HG02840 (cell line): ENCODE measurements around the gene ACTR5.
"Not testable (repeated sequence)": the region's sequence is repeated elsewhere in the genome, so short reads cannot be mapped to it uniquely, and the experiment has no call there.

Experiments
- ATAC-seq: cut with Tn5 transposase; IDR thresholded peaks from one replicate; pipeline ENCODE4 v1.9.1; 2021; ENCODE audit warnings: mild to moderate bottlenecking, moderate library complexity, moderate number of reproducible peaks; ENCODE audit not compliant: unreplicated experiment, low FRiP score

ACTR5 gene

GRCh38 chr20:38764567-38765318 is 16.5 kb downstream of the ACTR5 start:
- no peak for ATAC-seq

GRCh38 chr20:38766071-38766470 is 17.8 kb downstream of the ACTR5 start:
- ATAC-seq, result no peak

- no peak for ATAC-seq
Measured at GRCh38 chr20:38769376-38770295, 21.4 kb downstream of the ACTR5 start.

- ATAC-seq, result no peak
Measured at GRCh38 chr20:38770546-38770945, 22.3 kb downstream of the ACTR5 start.

GRCh38 chr20:38770970-38771369 is 22.7 kb downstream of the ACTR5 start:
- ATAC-seq, result no peak

- ATAC-seq, result no peak
Measured at GRCh38 chr20:38771621-38772020, 23.4 kb downstream of the ACTR5 start.

GRCh38 chr20:38774167-38774566 is 25.9 kb downstream of the ACTR5 start:
- ATAC-seq, result no peak

- ATAC-seq, result no peak
Measured at GRCh38 chr20:38776363-38776762, 28.1 kb downstream of the ACTR5 start.

GRCh38 chr20:38779247-38780097 is 31.2 kb downstream of the ACTR5 start:
- ATAC-seq, result no peak

- no peak for ATAC-seq
Measured at GRCh38 chr20:38782275-38782674, 34.0 kb downstream of the ACTR5 start.

GRCh38 chr20:38787870-38788269 is 39.6 kb downstream of the ACTR5 start:
- no peak for ATAC-seq

- ATAC-seq, result no peak
Measured at GRCh38 chr20:38789503-38790199, 41.4 kb downstream of the ACTR5 start.

GRCh38 chr20:38790200-38791053 is 42.2 kb downstream of the ACTR5 start:
- ATAC-seq, result no peak

GRCh38 chr20:38791291-38791690 is 43.0 kb downstream of the ACTR5 start:
- ATAC-seq, result no peak

- ATAC-seq, result no peak
Measured at GRCh38 chr20:38791940-38792339, 43.7 kb downstream of the ACTR5 start.

GRCh38 chr20:38794057-38794456 is 45.8 kb downstream of the ACTR5 start:
- not testable (repeated sequence) for ATAC-seq

- no peak for ATAC-seq
Measured at GRCh38 chr20:38798266-38798665, 50.0 kb downstream of the ACTR5 start.

- ATAC-seq, result no peak
Measured at GRCh38 chr20:38799203-38799602, 50.9 kb downstream of the ACTR5 start.

GRCh38 chr20:38800882-38801281 is 52.6 kb downstream of the ACTR5 start:
- no peak for ATAC-seq
